Hematopoietic multipotent progenitor cell treated with erythropoietin and hydrocortisone succinate and interleukin-3 and kit ligand, for 15 days (in vitro differentiated cells): ENCODE measurements around the gene GATA5.

ENCODE experiments used
- DNase-seq: peaks from one replicate; pipeline ENCODE4 v3.0.0-alpha.2; 2015; ENCODE audit warnings: low spot score

GATA5 gene

DNA sequence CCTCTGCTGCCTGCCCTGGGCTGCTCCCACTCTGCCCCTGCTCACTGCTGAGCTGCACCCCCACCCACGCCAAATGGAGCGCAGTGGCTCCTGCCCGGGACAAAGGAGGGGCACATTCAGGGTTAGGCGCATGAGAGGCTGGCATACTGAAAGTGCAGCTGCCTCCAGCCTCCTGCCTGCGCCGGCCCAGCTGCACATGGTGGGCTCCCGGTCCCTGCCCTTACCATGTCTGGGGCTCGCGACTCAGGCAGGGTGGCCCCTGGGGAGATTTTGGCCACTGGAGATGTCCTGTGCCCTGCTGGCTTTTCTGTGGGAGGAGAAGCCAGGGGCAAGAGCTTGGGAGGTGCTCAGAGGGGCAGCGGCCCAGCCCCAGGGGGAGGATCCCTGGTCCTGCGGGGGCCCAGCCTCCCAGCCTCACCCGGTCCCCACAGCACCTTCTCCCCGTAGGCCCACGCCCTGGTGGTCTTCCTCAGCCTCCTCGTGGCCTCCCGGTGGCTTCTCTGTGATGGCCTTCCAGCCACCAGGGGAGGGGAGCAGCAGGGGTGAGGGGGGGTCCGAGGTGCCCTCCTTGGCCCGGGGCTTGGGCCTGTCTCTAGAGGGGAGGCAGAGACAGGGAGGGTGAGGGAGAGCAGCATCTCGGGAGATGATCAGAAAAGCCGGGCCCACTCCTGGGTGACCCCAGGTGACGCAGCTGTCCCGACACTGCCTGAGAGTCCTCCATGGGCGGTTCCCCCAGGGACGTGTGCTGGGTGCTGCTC lies 60.3 kb downstream of the GATA5 start:
- DNase-seq = no peak

DNA sequence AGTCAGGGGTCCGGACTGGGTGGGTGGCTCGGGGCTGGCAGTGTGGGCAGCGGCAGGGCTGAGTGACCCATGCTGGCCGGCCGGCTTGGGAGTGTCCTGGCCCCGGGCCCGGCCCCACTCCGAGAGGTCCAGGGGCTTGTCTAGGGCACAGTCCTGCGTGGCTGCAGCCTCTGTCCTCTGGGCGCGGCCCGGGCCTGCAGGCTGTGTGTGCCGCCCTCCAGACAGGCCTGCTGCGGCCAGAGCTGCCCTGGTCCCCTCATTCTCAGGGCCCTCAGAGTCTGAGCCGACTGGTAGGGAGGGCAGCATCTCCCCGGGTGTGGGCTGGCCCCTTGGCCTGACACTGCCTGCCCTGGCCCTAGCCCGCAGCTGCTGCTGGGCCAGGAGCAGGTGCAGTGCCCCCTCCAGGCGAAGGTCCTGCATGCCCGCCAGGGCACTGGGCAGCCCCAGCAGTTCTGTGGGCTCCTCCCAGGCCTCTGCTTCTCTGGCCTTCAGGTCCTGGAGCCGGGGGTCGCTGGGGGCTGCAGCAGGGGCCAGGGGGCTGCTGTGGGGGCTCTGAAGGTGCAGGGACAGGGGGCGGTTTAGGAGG lies 61.8 kb downstream of the GATA5 start:
- DNase-seq = no peak
